HFFc6 (cell line): ENCODE data around the gene ADGRL2. TPM values are rescaled to one million over a fixed set of nuclear protein-coding genes. Genes with fewer than 3 reads are reported as not detected.
"Not testable (repeated sequence)": the region's sequence is repeated elsewhere in the genome, so short reads cannot be mapped to it uniquely, and the experiment has no call there.

Experiments used
- DNase-seq: peaks from one replicate; pipeline ENCODE4 v3.0.0-alpha.2; 2018
- H3K27ac Mint-ChIP-seq: 2 replicates; pipeline ENCODE4 v1.8.0; 2020; ENCODE audit warnings: mild to moderate bottlenecking, mixed read lengths
- H3K27me3 Mint-ChIP-seq: 2 replicates; pipeline ENCODE4 v1.8.0; 2021; ENCODE audit warnings: mild to moderate bottlenecking, moderate library complexity, mixed read lengths; ENCODE audit not compliant: insufficient read depth
- H3K36me3 Mint-ChIP-seq: 2 replicates; pipeline ENCODE4 v1.8.0; 2021; ENCODE audit warnings: low read depth, mixed read lengths
- H3K4me1 Mint-ChIP-seq: 2 replicates; pipeline ENCODE4 v1.8.0; 2020; ENCODE audit warnings: low read depth, mixed read lengths
- H3K4me3 Mint-ChIP-seq: 2 replicates; pipeline ENCODE4 v1.8.0; 2020; ENCODE audit warnings: mild to moderate bottlenecking, moderate library complexity, mixed read lengths
- H3K9me3 Mint-ChIP-seq: 2 replicates; pipeline ENCODE4 v1.8.0; 2020; ENCODE audit warnings: mild to moderate bottlenecking, mixed read lengths
- CTCF ChIP-seq: fragments of 200-600 bp; sonication (generic); IDR thresholded peaks from 2 replicates; pipeline ENCODE4 v1.5.0; 2021; ENCODE audit warnings: antibody characterized with exemption, mild to moderate bottlenecking
- total RNA-seq, 6 experiments: library from RNA; stranded (reverse); fragmentation: NEBNext Ultra II Directional; extraction: Animal tissue kit (Norgen Biotek cat#: 25700); gene quantifications; 2 replicates in 1 of 6; 3 replicates in 5 of 6; pipeline ENCODE4 v1.2.3, GENCODE V29; 2021

The ADGRL2 gene
- total RNA-seq, 6 experiments from 2014 or later = 2.1 to 11.1 (median 2.8) TPM

- no peak for TF ChIP-seq CTCF
- H3K36me3 Mint-ChIP-seq = no peaks in the 10 kb centered on the region
- H3K9me3 Mint-ChIP-seq = no peaks in the 10 kb centered on the region
- H3K4me1 Mint-ChIP-seq = no peaks in the 10 kb centered on the region; the same call in 1 of the 2 replicates
- DNase-seq = peak; percentile 30
- H3K4me3 Mint-ChIP-seq = no peak overlapping the region; the same call in 1 of the 2 replicates
- no peaks in the 10 kb centered on the region for H3K27me3 Mint-ChIP-seq
- no peak overlapping the region for H3K27ac Mint-ChIP-seq
Measured at GRCh38 chr1:81876901-81877733, 76.4 kb downstream of the ADGRL2 start.

DNA sequence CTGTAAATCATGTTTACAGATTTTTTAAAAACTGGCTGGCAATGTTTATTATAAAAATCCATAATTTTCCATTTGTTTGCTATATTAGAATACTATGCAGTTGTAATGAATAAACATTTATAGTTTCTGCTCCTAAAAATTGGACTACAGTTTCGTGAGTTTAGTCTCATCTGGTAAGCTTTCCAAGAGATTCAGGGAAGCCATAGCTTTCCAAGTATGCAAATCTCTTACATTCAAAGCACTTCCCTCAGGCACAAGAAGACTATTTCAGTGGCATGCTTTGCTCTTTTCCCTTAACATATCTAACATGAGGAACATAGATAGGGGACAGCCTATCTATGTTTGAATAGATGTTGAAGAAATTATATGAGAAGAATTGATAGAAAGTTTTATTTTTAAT is 77.2 kb downstream of the ADGRL2 start:
- H3K4me3 Mint-ChIP-seq = no peak overlapping the region
- no peaks in the 10 kb centered on the region for H3K36me3 Mint-ChIP-seq
- no peaks in the 10 kb centered on the region for H3K9me3 Mint-ChIP-seq
- no peaks in the 10 kb centered on the region; the same call in 1 of the 2 replicates for H3K4me1 Mint-ChIP-seq
- H3K27ac Mint-ChIP-seq = no peak overlapping the region
- no peaks in the 10 kb centered on the region for H3K27me3 Mint-ChIP-seq
- no peak for TF ChIP-seq CTCF
- no peak for DNase-seq

DNA sequence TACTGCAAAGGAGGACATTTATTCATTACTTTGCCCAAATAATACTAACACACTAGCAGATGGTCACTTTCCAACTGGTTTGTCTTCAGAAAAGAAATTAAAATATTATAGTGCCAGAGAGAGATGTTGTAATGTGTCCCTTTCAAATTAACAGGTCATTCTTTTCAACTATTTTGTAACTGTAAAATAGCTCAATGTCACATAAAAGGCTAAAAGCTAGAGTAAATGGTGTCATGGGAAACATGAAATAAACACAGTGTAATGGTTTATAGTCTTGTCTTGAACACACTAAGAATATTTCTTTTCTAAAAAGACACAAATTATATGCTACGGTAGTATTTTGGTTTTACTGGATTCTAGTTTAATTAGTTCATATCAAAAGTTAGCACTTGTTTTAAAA is 77.8 kb downstream of the ADGRL2 start:
- H3K27me3 Mint-ChIP-seq = no peaks in the 10 kb centered on the region
- H3K4me1 Mint-ChIP-seq = no peaks in the 10 kb centered on the region; the same call in 1 of the 2 replicates
- no peaks in the 10 kb centered on the region for H3K9me3 Mint-ChIP-seq
- TF ChIP-seq CTCF = no peak
- no peak for DNase-seq
- no peak overlapping the region for H3K4me3 Mint-ChIP-seq
- H3K27ac Mint-ChIP-seq = no peak overlapping the region
- no peaks in the 10 kb centered on the region for H3K36me3 Mint-ChIP-seq

GRCh38 chr1:81880781-81881180 is 80.0 kb downstream of the ADGRL2 start:
- Mint-ChIP-seq H3K27ac (no peak overlapping the region), H3K4me3 (no peak overlapping the region), H3K4me1 (no peaks in the 10 kb centered on the region; the same call in 1 of the 2 replicates), H3K36me3 (no peaks in the 10 kb centered on the region), H3K9me3 (no peaks in the 10 kb centered on the region), H3K27me3 (no peaks in the 10 kb centered on the region)
- DNase-seq = no peak
- TF ChIP-seq CTCF = no peak

DNA sequence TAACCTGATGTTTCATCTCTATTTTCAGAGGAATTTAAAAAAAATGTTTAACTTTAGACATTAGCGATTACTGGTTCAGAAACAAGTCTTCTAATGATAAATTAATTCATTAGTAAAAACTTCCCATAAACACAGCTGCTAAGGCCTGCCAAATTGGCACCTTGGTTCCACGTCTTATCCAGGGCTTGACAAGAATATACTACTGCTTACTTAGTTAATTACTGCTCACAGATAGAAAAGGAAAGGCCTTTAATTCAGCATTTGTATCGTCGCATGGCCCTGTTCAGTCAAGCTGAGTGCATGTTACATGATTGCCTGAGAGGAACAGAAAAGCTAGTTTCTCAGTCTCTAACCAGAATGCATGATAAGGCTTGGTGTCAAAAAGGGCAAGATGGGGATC is 84.6 kb downstream of the ADGRL2 start:
- H3K4me1 Mint-ChIP-seq = peaks cover 8% of the 10 kb centered on the region; the same call in 1 of the 2 replicates
- H3K9me3 Mint-ChIP-seq = no peaks in the 10 kb centered on the region; the same call in 1 of the 2 replicates

DNA sequence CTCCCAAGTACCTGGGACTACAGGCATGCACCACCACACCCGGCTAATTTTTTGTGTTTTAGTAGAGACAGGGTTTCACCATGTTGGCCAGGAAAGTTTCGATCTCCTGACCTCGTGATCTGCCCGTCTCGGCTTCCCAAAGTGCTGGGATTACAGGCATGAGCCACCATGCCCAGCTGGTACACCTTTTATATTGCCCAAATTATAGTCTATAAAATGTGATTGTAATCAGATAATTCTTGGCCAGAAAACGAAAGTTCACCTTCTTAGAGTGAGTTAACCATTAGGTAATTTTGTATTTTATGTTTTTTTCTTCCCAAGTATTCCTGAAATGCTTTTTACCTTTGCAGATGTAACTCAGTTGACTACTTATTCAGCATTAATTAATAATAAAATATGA is 85.6 kb downstream of the ADGRL2 start:
- H3K27ac Mint-ChIP-seq, H3K36me3 Mint-ChIP-seq, H3K27me3 Mint-ChIP-seq: not testable (repeated sequence)

More for the DNA sequence above, 84.6 kb downstream of the ADGRL2 start:
- no peak for DNase-seq
- no peaks in the 10 kb centered on the region for H3K27me3 Mint-ChIP-seq
- H3K27ac Mint-ChIP-seq = no peak overlapping the region
- TF ChIP-seq CTCF = no peak
- no peak overlapping the region for H3K4me3 Mint-ChIP-seq
- no peaks in the 10 kb centered on the region for H3K36me3 Mint-ChIP-seq

More for the DNA sequence above, 85.6 kb downstream of the ADGRL2 start:
- H3K9me3 Mint-ChIP-seq, H3K4me3 Mint-ChIP-seq, H3K4me1 Mint-ChIP-seq, DNase-seq: not testable (repeated sequence)
